GM23338 (cell line): Measurements from ENCODE around the gene PAPPA2. TPM values are rescaled to one million over a fixed set of nuclear protein-coding genes. Genes with fewer than 3 reads are reported as not detected.

Experiments
- CREB1 ChIP-seq: fragments of 250-450 bp; sonication (Bioruptor Pico); IDR thresholded peaks from 2 replicates; pipeline ENCODE4 v1.5.0; 2020; ENCODE audit warnings: low read depth, mild to moderate bottlenecking, moderate library complexity
- EZH2phosphoT487 ChIP-seq: fragments of 200-600 bp; sonication (generic); IDR thresholded peaks from one replicate; pipeline ENCODE4 v1.8.1; 2018; ENCODE audit warnings: antibody characterized with exemption; ENCODE audit not compliant: unreplicated experiment
- STAT1 ChIP-seq: IDR thresholded peaks from one replicate; pipeline ENCODE4 v1.6.1; 2016; ENCODE audit warnings: antibody characterized with exemption; ENCODE audit not compliant: unreplicated experiment
- ZNF114 ChIP-seq: fragments of 250-450 bp; sonication (Bioruptor Pico); IDR thresholded peaks from 2 replicates; pipeline ENCODE4 v1.5.0; 2020; ENCODE audit warnings: mild to moderate bottlenecking, moderate library complexity
- ZNF331 ChIP-seq: fragments of 250-450 bp; sonication (Bioruptor Pico); IDR thresholded peaks from 2 replicates; pipeline ENCODE4 v1.5.0; 2020; ENCODE audit warnings: low read depth, mild to moderate bottlenecking, moderate library complexity
- polyA plus RNA-seq: library from polyadenylated mRNA; unstranded; fragments of >200 nt; fragmentation: Nextera tagmentation; extraction: Ambion mirVana; gene quantifications from 2 replicates; pipeline ENCODE4 v1.2.1, GENCODE V29; 2016
- total RNA-seq: library from RNA; depleted of rRNA; stranded (reverse); fragments of >200 nt; shearing (Covaris generic); gene quantifications from 2 replicates; pipeline ENCODE4 v1.2.3, GENCODE V29; 2014
- TF ChIP-seq, protein P1 (sequence below): IDR thresholded peaks from one replicate; pipeline ENCODE4 v1.6.1; 2018; ENCODE audit warnings: antibody characterized with exemption; ENCODE audit not compliant: unreplicated experiment

The PAPPA2 gene
- total and polyA plus RNA-seq, 2 experiments from 2014 or later: 1.4 to 1.7 TPM

DNA sequence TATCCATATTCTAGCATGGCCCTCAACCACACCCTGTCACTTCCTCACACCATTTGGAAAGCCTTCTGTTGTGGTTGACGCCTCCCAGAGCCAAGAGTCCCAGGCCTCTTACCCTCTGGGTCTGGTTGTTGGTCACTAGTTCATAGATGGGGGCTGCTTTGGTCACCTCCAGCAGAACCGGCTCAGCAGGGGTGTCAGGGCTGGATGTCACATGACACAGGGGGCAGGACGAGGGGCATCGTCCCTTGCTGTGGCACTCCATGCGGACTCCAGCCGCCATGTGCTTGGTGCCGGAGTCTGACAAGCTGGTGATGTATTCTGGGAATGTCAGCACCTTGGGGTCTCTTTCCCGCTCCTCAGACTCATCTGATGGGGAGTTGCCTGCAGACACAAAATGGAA is 431.5 kb downstream of the PAPPA2 start (continued):
- TF ChIP-seq ZNF331 (no peak), STAT1 (no peak), EZH2phosphoT487 (no peak), ZNF114 (CRISPR knock-in tag) (no peak), CREB1 (no peak)
- TF ChIP-seq, protein P1, sequence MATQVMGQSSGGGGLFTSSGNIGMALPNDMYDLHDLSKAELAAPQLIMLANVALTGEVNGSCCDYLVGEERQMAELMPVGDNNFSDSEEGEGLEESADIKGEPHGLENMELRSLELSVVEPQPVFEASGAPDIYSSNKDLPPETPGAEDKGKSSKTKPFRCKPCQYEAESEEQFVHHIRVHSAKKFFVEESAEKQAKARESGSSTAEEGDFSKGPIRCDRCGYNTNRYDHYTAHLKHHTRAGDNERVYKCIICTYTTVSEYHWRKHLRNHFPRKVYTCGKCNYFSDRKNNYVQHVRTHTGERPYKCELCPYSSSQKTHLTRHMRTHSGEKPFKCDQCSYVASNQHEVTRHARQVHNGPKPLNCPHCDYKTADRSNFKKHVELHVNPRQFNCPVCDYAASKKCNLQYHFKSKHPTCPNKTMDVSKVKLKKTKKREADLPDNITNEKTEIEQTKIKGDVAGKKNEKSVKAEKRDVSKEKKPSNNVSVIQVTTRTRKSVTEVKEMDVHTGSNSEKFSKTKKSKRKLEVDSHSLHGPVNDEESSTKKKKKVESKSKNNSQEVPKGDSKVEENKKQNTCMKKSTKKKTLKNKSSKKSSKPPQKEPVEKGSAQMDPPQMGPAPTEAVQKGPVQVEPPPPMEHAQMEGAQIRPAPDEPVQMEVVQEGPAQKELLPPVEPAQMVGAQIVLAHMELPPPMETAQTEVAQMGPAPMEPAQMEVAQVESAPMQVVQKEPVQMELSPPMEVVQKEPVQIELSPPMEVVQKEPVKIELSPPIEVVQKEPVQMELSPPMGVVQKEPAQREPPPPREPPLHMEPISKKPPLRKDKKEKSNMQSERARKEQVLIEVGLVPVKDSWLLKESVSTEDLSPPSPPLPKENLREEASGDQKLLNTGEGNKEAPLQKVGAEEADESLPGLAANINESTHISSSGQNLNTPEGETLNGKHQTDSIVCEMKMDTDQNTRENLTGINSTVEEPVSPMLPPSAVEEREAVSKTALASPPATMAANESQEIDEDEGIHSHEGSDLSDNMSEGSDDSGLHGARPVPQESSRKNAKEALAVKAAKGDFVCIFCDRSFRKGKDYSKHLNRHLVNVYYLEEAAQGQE: no peak
